WTC11 (cell line): ENCODE measurements around the gene SH3PXD2A.

Experiments used
- FOXJ3 ChIP-seq: sonication (generic); formaldehyde crosslinking; IDR thresholded peaks from 2 replicates; pipeline ENCODE4 v1.9.0; 2021; ENCODE audit warnings: missing genetic modification reagents, mild to moderate bottlenecking, borderline replicate concordance
- GABPB1 ChIP-seq: sonication (generic); formaldehyde crosslinking; IDR thresholded peaks from 2 replicates; pipeline ENCODE4 v1.8.1; 2023; ENCODE audit warnings: mild to moderate bottlenecking, missing genetic modification reagents
- JUN ChIP-seq: sonication (generic); formaldehyde crosslinking; IDR thresholded peaks from 2 replicates; pipeline ENCODE4 v1.8.0; 2023; ENCODE audit warnings: mild to moderate bottlenecking, missing genetic modification reagents
- NR2C2 ChIP-seq: sonication (generic); formaldehyde crosslinking; IDR thresholded peaks from 2 replicates; pipeline ENCODE4 v1.8.0; 2022; ENCODE audit warnings: mild to moderate bottlenecking, missing genetic modification reagents
- ZNF263 ChIP-seq: sonication (generic); formaldehyde crosslinking; IDR thresholded peaks from 2 replicates; pipeline ENCODE4 v1.8.1; 2022; ENCODE audit warnings: low read depth, mild to moderate bottlenecking, moderate library complexity, missing genetic modification reagents
- ZNF416 ChIP-seq: fragments of 250-450 bp; sonication (Bioruptor Pico); IDR thresholded peaks from 2 replicates; pipeline ENCODE4 v1.9.0; 2021; ENCODE audit warnings: mild to moderate bottlenecking, inconsistent platforms
- TF ChIP-seq, protein P1 (sequence below): sonication (generic); formaldehyde crosslinking; IDR thresholded peaks from 2 replicates; pipeline ENCODE4 v1.8.0; 2022; ENCODE audit warnings: mild to moderate bottlenecking, missing genetic modification reagents
- TF ChIP-seq, protein P2 (sequence below): fragments of 200-600 bp; IDR thresholded peaks from 2 replicates; pipeline ENCODE4 v1.8.0; 2022; ENCODE audit warnings: antibody characterized with exemption
- TF ChIP-seq, protein P3 (sequence below): sonication (generic); formaldehyde crosslinking; conservative IDR thresholded peaks from 2 replicates; pipeline ENCODE4 v1.8.1; 2022; ENCODE audit warnings: mild to moderate bottlenecking, missing genetic modification reagents
- TF ChIP-seq, protein P4 (sequence below): sonication (generic); formaldehyde crosslinking; IDR thresholded peaks from 2 replicates; pipeline ENCODE4 v1.8.1; 2022; ENCODE audit warnings: mild to moderate bottlenecking, moderate library complexity, missing genetic modification reagents
- TF ChIP-seq, protein P5 (sequence below): sonication (generic); formaldehyde crosslinking; IDR thresholded peaks from 2 replicates; pipeline ENCODE4 v1.8.0; 2023; ENCODE audit warnings: missing genetic modification reagents, mild to moderate bottlenecking, borderline replicate concordance

DNA sequence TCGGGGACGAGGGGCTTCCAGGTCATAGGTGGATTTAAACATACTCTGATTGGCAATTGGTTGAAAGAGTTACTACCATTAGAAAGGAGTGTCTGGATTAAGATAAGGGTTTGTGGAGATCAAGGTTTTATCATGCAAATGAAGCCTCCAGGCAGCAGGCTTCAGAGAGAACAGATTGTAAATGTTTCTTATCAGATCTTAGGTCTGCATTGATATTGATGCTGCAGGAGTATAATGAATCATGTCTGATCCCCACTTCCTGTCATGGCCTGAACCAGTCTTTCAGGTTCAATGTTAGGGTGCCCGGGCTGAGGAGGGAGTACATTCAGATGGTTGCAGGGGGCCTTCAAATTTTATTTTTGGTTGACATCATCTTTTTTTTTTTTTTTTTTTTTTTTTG is 51.4 kb downstream of the SH3PXD2A start:
- TF ChIP-seq, protein P1, sequence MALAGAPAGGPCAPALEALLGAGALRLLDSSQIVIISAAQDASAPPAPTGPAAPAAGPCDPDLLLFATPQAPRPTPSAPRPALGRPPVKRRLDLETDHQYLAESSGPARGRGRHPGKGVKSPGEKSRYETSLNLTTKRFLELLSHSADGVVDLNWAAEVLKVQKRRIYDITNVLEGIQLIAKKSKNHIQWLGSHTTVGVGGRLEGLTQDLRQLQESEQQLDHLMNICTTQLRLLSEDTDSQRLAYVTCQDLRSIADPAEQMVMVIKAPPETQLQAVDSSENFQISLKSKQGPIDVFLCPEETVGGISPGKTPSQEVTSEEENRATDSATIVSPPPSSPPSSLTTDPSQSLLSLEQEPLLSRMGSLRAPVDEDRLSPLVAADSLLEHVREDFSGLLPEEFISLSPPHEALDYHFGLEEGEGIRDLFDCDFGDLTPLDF: no peak
- TF ChIP-seq, protein P2, sequence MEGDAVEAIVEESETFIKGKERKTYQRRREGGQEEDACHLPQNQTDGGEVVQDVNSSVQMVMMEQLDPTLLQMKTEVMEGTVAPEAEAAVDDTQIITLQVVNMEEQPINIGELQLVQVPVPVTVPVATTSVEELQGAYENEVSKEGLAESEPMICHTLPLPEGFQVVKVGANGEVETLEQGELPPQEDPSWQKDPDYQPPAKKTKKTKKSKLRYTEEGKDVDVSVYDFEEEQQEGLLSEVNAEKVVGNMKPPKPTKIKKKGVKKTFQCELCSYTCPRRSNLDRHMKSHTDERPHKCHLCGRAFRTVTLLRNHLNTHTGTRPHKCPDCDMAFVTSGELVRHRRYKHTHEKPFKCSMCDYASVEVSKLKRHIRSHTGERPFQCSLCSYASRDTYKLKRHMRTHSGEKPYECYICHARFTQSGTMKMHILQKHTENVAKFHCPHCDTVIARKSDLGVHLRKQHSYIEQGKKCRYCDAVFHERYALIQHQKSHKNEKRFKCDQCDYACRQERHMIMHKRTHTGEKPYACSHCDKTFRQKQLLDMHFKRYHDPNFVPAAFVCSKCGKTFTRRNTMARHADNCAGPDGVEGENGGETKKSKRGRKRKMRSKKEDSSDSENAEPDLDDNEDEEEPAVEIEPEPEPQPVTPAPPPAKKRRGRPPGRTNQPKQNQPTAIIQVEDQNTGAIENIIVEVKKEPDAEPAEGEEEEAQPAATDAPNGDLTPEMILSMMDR: no peak
- TF ChIP-seq, protein P3, sequence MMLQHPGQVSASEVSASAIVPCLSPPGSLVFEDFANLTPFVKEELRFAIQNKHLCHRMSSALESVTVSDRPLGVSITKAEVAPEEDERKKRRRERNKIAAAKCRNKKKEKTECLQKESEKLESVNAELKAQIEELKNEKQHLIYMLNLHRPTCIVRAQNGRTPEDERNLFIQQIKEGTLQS (CRISPR knock-in tag): no peak
- no peak for TF ChIP-seq NR2C2
- TF ChIP-seq ZNF416: no peak
- TF ChIP-seq ZNF263 (CRISPR knock-in tag): no peak
- TF ChIP-seq, protein P4, sequence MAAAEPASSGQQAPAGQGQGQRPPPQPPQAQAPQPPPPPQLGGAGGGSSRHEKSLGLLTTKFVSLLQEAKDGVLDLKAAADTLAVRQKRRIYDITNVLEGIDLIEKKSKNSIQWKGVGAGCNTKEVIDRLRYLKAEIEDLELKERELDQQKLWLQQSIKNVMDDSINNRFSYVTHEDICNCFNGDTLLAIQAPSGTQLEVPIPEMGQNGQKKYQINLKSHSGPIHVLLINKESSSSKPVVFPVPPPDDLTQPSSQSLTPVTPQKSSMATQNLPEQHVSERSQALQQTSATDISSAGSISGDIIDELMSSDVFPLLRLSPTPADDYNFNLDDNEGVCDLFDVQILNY (CRISPR knock-in tag): no peak
- TF ChIP-seq, protein P5, sequence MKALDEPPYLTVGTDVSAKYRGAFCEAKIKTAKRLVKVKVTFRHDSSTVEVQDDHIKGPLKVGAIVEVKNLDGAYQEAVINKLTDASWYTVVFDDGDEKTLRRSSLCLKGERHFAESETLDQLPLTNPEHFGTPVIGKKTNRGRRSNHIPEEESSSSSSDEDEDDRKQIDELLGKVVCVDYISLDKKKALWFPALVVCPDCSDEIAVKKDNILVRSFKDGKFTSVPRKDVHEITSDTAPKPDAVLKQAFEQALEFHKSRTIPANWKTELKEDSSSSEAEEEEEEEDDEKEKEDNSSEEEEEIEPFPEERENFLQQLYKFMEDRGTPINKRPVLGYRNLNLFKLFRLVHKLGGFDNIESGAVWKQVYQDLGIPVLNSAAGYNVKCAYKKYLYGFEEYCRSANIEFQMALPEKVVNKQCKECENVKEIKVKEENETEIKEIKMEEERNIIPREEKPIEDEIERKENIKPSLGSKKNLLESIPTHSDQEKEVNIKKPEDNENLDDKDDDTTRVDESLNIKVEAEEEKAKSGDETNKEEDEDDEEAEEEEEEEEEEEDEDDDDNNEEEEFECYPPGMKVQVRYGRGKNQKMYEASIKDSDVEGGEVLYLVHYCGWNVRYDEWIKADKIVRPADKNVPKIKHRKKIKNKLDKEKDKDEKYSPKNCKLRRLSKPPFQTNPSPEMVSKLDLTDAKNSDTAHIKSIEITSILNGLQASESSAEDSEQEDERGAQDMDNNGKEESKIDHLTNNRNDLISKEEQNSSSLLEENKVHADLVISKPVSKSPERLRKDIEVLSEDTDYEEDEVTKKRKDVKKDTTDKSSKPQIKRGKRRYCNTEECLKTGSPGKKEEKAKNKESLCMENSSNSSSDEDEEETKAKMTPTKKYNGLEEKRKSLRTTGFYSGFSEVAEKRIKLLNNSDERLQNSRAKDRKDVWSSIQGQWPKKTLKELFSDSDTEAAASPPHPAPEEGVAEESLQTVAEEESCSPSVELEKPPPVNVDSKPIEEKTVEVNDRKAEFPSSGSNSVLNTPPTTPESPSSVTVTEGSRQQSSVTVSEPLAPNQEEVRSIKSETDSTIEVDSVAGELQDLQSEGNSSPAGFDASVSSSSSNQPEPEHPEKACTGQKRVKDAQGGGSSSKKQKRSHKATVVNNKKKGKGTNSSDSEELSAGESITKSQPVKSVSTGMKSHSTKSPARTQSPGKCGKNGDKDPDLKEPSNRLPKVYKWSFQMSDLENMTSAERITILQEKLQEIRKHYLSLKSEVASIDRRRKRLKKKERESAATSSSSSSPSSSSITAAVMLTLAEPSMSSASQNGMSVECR (CRISPR knock-in tag): no peak
- no peak for TF ChIP-seq FOXJ3
- no peak for TF ChIP-seq GABPB1
- no peak for TF ChIP-seq JUN (CRISPR knock-in tag)
